ENCODE data around the gene RAX2. TPM values are rescaled to one million over a fixed set of nuclear protein-coding genes. Genes with fewer than 3 reads are reported as not detected.

The RAX2 gene
- total and polyA plus RNA-seq, 7 donors, result not detected

DNA sequence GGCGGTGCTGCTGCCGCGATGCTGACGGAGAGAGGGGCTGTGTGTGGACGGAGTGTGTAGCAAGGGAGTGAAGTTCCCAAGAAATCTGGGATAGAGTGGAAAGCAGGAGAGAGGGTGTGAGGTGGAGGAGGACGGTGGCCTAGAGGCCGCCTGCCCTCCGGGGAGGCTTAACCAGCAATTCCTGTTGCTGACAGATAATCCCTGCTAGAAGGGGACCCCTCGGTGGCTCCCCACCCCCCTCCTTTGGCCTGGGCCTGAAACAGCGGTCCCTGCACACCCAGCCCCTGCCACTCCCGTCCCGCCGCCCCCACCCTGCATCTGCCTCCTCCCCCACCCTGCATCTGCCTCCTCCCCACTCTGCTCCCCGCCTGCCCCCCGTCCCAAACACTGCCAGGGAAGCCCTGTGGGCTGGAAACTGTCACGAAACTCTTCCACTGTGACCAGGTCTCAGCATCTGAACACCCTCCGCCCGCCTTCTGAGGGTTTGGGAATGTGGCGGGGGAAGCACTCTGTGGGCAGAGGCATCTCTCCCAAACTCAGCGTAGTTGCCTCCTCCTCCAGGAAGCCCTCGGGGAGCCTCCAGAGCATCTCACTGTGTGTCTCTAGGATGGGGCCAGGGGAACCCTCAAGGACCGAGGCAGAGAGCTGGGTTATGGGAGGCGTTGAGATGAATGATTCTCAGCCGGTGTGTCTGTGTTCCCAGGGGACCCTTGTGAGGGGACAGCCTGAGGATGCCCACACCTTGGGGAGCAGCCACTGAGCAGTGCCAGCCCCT lies 31.3 kb upstream of the RAX2 start:
- H3K4me1 ChIP-seq, result no peaks in the 10 kb centered on the region
- peaks cover 0 to 69% (median 9%) of the 10 kb centered on the region in 3 donors for H3K27me3 ChIP-seq (ENCODE audit: insufficient read depth in 3 of 3, low read length in 2 of 3)
- WGBS, 3 donors, result 66 to 69% (median 67%) methylated on average over 23 to 24 of the region's 24 CpGs
- ATAC-seq (no peak), DNase-seq (no peak)
- no peak overlapping the region for H3K4me3 ChIP-seq
- intact Hi-C loops (cut with DNase I), result no loop called here
- no peak overlapping the region for H3K27ac ChIP-seq
- no peaks in the 10 kb centered on the region for H3K9me3 ChIP-seq
- TF ChIP-seq, protein P1, sequence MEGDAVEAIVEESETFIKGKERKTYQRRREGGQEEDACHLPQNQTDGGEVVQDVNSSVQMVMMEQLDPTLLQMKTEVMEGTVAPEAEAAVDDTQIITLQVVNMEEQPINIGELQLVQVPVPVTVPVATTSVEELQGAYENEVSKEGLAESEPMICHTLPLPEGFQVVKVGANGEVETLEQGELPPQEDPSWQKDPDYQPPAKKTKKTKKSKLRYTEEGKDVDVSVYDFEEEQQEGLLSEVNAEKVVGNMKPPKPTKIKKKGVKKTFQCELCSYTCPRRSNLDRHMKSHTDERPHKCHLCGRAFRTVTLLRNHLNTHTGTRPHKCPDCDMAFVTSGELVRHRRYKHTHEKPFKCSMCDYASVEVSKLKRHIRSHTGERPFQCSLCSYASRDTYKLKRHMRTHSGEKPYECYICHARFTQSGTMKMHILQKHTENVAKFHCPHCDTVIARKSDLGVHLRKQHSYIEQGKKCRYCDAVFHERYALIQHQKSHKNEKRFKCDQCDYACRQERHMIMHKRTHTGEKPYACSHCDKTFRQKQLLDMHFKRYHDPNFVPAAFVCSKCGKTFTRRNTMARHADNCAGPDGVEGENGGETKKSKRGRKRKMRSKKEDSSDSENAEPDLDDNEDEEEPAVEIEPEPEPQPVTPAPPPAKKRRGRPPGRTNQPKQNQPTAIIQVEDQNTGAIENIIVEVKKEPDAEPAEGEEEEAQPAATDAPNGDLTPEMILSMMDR (IDR thresholded peaks at IDR 0.05), result no peak
- no peaks in the 10 kb centered on the region for H3K36me3 ChIP-seq (ENCODE audit: insufficient read depth in 1 of 2, low read depth in 1 of 2)

DNA sequence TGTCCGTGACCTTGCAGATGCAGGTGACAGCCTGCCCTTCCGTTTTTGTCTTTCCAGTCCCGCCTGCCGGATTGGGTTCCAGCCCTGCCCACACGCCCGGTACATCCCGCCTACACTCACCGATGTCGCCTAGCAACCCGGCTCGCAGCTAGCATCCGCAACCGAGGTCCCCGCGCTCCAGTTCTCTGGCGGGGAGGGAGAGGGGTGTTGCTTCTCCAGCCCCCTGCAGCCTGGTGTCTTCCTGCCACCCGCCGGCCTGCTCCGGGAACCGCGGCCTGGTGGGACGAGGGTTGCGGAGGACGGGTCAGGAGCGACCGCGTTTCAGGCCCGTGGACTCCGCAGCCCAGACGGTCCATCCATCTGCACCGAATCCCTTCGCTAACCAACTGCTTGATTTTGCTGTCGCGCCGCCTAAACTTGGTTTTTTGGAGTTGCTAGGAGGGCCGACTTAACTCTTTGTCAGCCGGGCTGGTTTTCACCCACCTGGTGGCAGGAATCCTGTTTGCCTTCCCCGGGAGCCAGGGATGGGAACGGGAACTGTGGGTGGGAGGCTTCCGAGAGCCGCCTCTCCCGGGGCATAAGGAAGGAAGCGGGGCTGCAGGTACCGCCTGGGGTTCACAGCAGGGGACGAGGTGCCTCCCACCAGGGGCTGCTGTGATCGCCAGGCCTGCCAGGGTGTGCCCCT lies 29.5 kb upstream of the RAX2 start:
- Histone ChIP-seq H3K9me3 (no peaks in the 10 kb centered on the region), H3K4me3 (peak overlapping the region; percentile 15), H3K4me1 (no peaks in the 10 kb centered on the region), H3K27ac (no peak overlapping the region), H3K27me3 (ENCODE audit: insufficient read depth in 3 of 3, low read length in 2 of 3) (peaks cover 0 to 69% (median 9%) of the 10 kb centered on the region in 3 donors), H3K36me3 (ENCODE audit: insufficient read depth in 1 of 2, low read depth in 1 of 2) (no peaks in the 10 kb centered on the region)
- peak in 1 of 4 donors; percentile 22 for ATAC-seq
- TF ChIP-seq, protein P1 (IDR thresholded peaks at IDR 0.05), result no peak
- DNase-seq, result no peak
- 2 to 3% (median 2%) methylated on average over 43 to 46 of the region's 46 CpGs for WGBS, 3 donors
- intact Hi-C loops (cut with DNase I), result no loop called here

GRCh38 chr19:3800996-3801395 lies 29.0 kb upstream of the RAX2 start:
- no peak overlapping the region for H3K27ac ChIP-seq
- no peaks in the 10 kb centered on the region for H3K36me3 ChIP-seq (ENCODE audit: insufficient read depth in 1 of 2, low read depth in 1 of 2)
- no peaks in the 10 kb centered on the region for H3K9me3 ChIP-seq
- no peaks in the 10 kb centered on the region for H3K4me1 ChIP-seq
- H3K4me3 ChIP-seq, result no peak overlapping the region
- intact Hi-C loops (cut with DNase I), result no loop called here
- ATAC-seq, result no peak
- DNase-seq, result no peak
- TF ChIP-seq, protein P1 (IDR thresholded peaks at IDR 0.05), result no peak
- peaks cover 0 to 67% (median 9%) of the 10 kb centered on the region in 3 donors for H3K27me3 ChIP-seq (ENCODE audit: insufficient read depth in 3 of 3, low read length in 2 of 3)
- WGBS, 3 donors, result 24 to 31% (median 31%) methylated on average over 21 of the region's 21 CpGs

DNA sequence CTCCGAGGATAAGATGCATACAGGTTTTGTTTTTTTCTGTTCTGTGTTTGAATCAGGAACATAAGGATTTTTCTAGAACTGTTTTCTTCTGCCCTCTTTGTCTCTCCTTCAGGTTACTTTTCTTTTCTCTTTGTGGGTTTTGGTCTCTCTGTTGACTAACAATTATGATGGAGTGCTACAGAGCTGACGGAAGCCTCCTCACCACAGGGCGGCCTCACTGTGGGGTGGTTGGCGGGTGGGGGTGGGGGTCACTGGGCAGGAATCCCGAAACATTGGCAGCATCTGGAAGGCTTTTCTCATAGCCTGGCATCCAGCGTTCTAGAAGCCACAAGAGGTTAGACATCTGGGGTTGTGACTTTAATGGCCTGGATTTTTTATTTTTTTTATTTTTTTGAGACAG lies 26.1 kb upstream of the RAX2 start:
- DNase-seq, result no peak
- no peak overlapping the region for H3K4me3 ChIP-seq
- H3K27ac ChIP-seq, result no peak overlapping the region
- TF ChIP-seq, protein P1 (IDR thresholded peaks at IDR 0.05), result no peak
- no peaks in the 10 kb centered on the region for H3K4me1 ChIP-seq
- intact Hi-C loops (cut with DNase I), result no loop called here
- WGBS, 3 donors, result 29 to 49% (median 45%) methylated on average over 6 of the region's 6 CpGs
- no peak for ATAC-seq
- peaks cover 0 to 40% (median 3%) of the 10 kb centered on the region in 3 donors for H3K27me3 ChIP-seq (ENCODE audit: insufficient read depth in 3 of 3, low read length in 2 of 3)
- no peaks in the 10 kb centered on the region for H3K36me3 ChIP-seq (ENCODE audit: insufficient read depth in 1 of 2, low read depth in 1 of 2)
- H3K9me3 ChIP-seq, result no peaks in the 10 kb centered on the region

Measured in psoas muscle (tissue), 8 donors.